AG04450 (cell line): ENCODE measurements around the gene KCNJ12. TPM values are rescaled to one million over a fixed set of nuclear protein-coding genes. Genes with fewer than 3 reads are reported as not detected.
"Not testable (repeated sequence)": the region's sequence is repeated elsewhere in the genome, so short reads cannot be mapped to it uniquely, and the experiment has no call there.

Source experiments
- CTCF ChIA-PET: fragments of 300-600, 350-600 bp; formaldehyde crosslinking; extraction: SDS; loops from one replicate; lab custom pipeline; 2022; ENCODE audit warnings: antibody characterized with exemption, inconsistent platforms; lab: Charles Lee
- POLR2A ChIA-PET: fragments of 350-600 bp; formaldehyde crosslinking; extraction: SDS; loops from one replicate; lab custom pipeline; 2021; ENCODE audit warnings: antibody characterized with exemption, inconsistent platforms; lab: Yijun Ruan, JAX
- DNase-seq: peaks from one replicate; pipeline ENCODE4 v3.0.0-alpha.2; 2011; ENCODE audit warnings: low read depth, low spot score
- H3K27ac ChIP-seq: one replicate; pipeline ENCODE4 v1.5.1; 2012; ENCODE audit warnings: low read depth, low read length, control low read depth
- H3K27me3 ChIP-seq: one replicate; pipeline ENCODE4 v1.6.0; 2012; ENCODE audit warnings: low read length; ENCODE audit not compliant: control insufficient read depth, insufficient read depth
- H3K4me3 ChIP-seq: 2 replicates; pipeline ENCODE4 v1.5.1; 2011; ENCODE audit warnings: mild to moderate bottlenecking, low read depth, low read length, control low read depth
- H3K9me3 ChIP-seq: 2 replicates; pipeline ENCODE4 v1.5.1; 2012; ENCODE audit warnings: low read length; ENCODE audit not compliant: control insufficient read depth, insufficient read depth
- polyA plus RNA-seq: library from polyadenylated mRNA; depleted of rRNA; stranded (reverse); fragments of >200 nt; gene quantifications from 2 replicates; pipeline ENCODE4 v1.2.3, GENCODE V29; 2011
- TF ChIP-seq, protein P1 (sequence below): IDR thresholded peaks from 2 replicates; pipeline ENCODE4 v1.5.1; 2011; ENCODE audit warnings: low read depth, low read length, control low read depth, inconsistent platforms

KCNJ12 gene
- polyA plus RNA-seq, 1 experiment = 0.02 TPM

DNA sequence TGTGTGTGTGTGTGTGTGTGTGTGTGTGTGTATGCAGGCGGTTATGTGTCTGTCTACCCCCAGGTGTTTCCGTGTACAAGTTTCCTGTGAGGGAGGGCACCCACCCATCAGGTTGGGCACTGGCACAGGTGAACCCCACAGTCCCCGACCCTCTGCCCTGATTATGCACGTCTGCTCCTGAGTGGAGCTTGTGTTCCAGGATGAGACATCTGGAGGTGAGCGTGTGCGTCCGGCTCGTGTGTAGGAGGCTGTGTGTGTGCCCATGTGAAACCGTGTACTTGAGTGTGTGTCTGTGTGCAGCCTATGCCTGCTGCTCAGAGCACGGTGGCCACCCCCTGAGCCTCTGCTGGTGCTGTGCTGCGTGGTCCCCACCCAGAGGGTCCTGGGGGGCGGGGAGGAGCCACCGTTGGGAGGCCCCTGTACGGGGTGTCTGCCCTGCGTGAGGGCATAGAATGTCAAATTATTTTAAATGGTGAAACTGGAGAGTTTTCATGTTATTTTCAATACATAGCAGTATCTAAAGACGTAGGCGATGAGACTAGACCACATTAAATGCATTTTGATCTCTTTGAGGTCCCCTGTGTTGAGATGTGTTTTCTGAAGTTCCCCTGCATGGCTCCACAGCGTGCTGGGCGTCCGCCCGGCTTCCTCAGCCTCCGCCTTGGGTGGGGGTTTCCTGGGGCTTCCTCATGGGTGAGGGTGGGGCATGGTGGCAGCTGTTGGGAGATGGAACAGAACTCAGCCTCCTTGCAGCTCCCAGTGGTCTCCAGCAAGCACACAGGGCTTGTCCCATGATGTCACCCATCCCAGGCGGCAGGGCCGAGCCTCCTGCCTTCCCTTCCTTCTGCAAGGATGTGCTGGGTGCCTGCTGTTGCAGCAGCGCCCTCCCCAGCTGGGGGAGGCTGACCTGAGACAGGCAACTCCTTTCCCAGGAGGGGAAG lies 43.4 kb downstream of the KCNJ12 start:
- Histone ChIP-seq H3K27ac (no peak overlapping the region), H3K27me3 (no peaks in the 10 kb centered on the region), H3K9me3 (peaks cover 24% of the 10 kb centered on the region; the same call in 1 of the 2 replicates), H3K4me3 (no peak overlapping the region)
- no peak for DNase-seq
- ChIA-PET POLR2A (no interaction called here), CTCF (no interaction called here)
- TF ChIP-seq, protein P1, sequence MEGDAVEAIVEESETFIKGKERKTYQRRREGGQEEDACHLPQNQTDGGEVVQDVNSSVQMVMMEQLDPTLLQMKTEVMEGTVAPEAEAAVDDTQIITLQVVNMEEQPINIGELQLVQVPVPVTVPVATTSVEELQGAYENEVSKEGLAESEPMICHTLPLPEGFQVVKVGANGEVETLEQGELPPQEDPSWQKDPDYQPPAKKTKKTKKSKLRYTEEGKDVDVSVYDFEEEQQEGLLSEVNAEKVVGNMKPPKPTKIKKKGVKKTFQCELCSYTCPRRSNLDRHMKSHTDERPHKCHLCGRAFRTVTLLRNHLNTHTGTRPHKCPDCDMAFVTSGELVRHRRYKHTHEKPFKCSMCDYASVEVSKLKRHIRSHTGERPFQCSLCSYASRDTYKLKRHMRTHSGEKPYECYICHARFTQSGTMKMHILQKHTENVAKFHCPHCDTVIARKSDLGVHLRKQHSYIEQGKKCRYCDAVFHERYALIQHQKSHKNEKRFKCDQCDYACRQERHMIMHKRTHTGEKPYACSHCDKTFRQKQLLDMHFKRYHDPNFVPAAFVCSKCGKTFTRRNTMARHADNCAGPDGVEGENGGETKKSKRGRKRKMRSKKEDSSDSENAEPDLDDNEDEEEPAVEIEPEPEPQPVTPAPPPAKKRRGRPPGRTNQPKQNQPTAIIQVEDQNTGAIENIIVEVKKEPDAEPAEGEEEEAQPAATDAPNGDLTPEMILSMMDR = no peak

DNA sequence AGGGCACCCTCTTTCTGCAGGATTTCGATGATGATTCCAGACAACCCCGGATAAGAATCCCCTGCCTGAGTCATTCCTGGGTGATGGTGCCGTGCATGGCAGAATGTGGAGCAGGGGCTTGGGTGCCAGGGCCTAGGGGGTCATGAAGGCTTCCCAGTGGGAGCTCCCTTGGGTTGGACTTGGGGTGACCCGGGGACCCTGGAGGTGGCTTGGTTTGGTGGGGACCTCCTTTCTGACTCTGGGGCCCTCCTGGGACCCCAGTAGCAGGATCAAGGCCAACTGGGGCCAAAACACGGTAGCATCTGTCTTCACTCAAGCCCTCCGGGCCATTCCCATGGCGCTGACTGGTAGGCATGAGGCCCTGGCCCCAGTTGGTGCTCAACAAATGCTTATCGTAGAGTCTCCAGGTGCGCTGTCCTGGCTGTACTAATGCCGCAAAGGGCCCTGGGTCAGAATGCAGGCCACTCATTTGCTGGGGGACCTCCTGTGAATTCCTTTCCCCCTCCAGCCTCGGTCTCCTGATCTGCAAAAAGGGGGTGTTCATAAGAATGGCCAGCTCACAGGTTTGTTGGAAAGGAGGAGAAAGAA lies 44.4 kb downstream of the KCNJ12 start:
- CTCF ChIA-PET, H3K27me3 ChIP-seq, H3K27ac ChIP-seq, DNase-seq, POLR2A ChIA-PET, H3K4me3 ChIP-seq: not testable (repeated sequence)
- peaks cover 14% of the 10 kb centered on the region; the same call in 1 of the 2 replicates for H3K9me3 ChIP-seq

DNA sequence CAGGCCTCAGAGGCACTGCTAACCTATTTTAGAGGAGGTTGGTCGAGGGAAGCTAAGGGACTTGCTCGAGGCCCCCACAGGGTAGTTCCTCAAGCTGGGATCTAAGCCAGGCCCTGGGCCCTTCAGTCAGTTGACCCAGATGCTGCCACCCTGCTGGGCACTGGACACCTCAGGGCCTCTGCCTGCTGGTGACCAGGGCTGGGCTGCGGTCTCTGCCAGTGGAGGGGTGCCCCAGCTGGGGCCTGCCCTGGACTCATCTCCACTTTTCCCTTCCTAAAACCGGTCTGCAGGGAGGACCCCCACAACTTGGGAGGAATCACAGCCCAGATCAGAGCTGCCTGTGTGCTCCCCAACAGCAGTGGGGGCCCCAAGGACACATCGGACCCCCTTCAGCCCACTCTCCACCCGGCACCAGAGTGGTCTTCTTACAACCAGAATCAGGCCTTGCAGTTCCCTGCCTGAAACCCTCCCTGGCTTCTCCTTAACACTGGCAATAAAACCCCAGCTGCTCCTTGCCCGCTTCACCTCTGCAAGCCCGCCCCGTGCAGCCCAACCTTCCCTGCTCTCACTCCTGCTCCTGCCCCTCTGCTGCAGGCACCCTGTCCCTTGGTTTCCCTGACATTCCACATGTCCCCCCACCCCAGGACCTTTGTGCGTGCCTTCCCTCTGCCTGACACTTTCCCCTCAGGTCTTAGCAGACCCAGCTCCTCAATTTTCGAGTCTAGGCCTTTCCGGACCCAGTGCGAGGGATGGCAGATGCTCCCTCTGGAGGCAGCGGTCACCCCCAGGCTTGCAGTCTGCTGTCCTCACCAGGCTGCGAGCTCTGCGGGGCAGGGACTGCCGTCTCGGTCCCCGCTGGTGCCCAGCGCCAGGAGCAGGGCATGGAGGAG lies 45.5 kb downstream of the KCNJ12 start:
- POLR2A ChIA-PET, DNase-seq, H3K4me3 ChIP-seq, H3K27me3 ChIP-seq, H3K27ac ChIP-seq, CTCF ChIA-PET: not testable (repeated sequence)
- peaks cover 11% of the 10 kb centered on the region; the same call in 1 of the 2 replicates for H3K9me3 ChIP-seq

DNA sequence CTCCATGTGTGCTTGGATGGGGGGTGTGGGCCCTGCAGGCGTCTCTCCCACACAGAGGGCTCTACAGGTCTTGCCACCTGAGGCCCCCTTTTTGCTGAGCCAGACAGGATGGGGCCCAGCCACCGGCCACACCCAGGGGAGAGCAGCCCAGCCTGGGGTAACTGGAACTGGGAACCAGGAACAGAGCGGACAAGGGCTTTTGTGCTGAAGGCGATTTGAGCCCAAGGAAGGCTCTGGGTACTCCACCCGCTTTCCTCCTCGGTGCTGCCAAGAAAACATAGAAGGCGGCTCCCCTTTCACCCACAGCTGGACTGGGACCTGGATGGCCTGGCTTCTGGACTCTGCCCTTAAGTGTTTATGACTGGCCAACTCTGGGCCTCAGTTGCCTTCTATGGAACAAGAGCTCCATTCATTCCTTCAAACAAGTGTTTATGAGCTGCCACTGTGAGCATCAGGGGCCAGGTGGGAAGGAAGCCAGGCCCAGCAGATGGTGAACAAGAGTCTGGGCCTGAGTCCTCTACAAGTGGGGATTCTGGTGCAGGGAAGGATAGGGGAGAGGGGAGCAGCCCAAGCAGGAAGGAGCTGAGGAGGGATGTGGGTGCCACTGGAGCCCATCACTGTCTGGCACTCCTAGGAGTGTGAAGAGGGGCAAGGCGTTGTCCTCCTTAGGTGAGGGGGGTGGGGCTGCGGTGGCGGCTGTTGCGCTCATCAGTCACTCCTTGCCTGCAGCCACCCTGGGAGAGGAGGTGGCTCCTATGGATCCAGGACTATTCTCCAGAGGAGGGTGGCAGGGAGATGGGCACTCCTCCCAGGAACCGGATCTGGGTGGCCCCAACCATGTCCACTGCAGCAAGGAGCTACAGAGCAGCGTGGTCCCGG lies 46.4 kb downstream of the KCNJ12 start:
- CTCF ChIA-PET, H3K27me3 ChIP-seq, H3K4me3 ChIP-seq, DNase-seq, H3K27ac ChIP-seq: not testable (repeated sequence)
- peaks cover 10% of the 10 kb centered on the region for H3K9me3 ChIP-seq
- POLR2A ChIA-PET = interaction anchor here (0.6 kb wide), 1 partner anchor 38 kb away, joined by 8 read pairs; no protein-coding TSS in a partner anchor

DNA sequence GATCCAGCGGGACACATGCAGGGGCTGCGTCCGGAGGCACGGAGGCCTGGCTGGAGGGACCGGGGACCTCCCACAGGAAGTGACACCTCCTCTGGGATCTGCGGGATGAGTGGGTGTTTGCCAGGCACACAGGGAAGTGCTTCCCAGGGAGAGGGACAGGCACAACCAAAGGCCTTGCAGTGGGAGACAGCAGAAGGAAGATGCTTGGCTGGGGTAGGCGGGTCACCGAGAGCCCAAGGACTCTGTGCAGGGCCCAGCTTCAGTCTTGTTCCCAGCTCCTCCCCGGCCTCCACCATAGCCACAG lies 47.0 kb downstream of the KCNJ12 start:
- peaks cover 10% of the 10 kb centered on the region for H3K9me3 ChIP-seq
- CTCF ChIA-PET, H3K27me3 ChIP-seq, DNase-seq, H3K27ac ChIP-seq, H3K4me3 ChIP-seq: not testable (repeated sequence)
- POLR2A ChIA-PET = interaction anchor here (0.6 kb wide), 1 partner anchor 38 kb away, joined by 8 read pairs; no protein-coding TSS in a partner anchor

GRCh38 chr17:21424697-21425096 lies 48.5 kb downstream of the KCNJ12 start:
- H3K9me3 ChIP-seq, DNase-seq, H3K4me3 ChIP-seq, CTCF ChIA-PET, H3K27me3 ChIP-seq, H3K27ac ChIP-seq, POLR2A ChIA-PET: not testable (repeated sequence)
